ENCODE measurements around the gene GPER1.

The GPER1 gene

GRCh38 chr7:1110358-1110757 is 22.4 kb downstream of the GPER1 start:
- TF ChIP-seq POLR2AphosphoS5 (IDR thresholded peaks at IDR 0.05; ENCODE audit: low read depth, low read length) (no peak), FOXP2 (optimal IDR thresholded peaks at IDR 0.05; ENCODE audit: borderline replicate concordance, extremely low read depth, extremely low read length, insufficient read depth) (no peak), TAF1 (IDR thresholded peaks at IDR 0.05; ENCODE audit: borderline replicate concordance, insufficient read depth, low read length) (no peak), SIN3A (IDR thresholded peaks at IDR 0.05; ENCODE audit: borderline replicate concordance, insufficient read depth, low read length) (no peak)
- TF ChIP-seq, protein P1, sequence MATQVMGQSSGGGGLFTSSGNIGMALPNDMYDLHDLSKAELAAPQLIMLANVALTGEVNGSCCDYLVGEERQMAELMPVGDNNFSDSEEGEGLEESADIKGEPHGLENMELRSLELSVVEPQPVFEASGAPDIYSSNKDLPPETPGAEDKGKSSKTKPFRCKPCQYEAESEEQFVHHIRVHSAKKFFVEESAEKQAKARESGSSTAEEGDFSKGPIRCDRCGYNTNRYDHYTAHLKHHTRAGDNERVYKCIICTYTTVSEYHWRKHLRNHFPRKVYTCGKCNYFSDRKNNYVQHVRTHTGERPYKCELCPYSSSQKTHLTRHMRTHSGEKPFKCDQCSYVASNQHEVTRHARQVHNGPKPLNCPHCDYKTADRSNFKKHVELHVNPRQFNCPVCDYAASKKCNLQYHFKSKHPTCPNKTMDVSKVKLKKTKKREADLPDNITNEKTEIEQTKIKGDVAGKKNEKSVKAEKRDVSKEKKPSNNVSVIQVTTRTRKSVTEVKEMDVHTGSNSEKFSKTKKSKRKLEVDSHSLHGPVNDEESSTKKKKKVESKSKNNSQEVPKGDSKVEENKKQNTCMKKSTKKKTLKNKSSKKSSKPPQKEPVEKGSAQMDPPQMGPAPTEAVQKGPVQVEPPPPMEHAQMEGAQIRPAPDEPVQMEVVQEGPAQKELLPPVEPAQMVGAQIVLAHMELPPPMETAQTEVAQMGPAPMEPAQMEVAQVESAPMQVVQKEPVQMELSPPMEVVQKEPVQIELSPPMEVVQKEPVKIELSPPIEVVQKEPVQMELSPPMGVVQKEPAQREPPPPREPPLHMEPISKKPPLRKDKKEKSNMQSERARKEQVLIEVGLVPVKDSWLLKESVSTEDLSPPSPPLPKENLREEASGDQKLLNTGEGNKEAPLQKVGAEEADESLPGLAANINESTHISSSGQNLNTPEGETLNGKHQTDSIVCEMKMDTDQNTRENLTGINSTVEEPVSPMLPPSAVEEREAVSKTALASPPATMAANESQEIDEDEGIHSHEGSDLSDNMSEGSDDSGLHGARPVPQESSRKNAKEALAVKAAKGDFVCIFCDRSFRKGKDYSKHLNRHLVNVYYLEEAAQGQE (IDR thresholded peaks at IDR 0.05; ENCODE audit: insufficient read depth in 1 of 2, low read depth in 2 of 2, low read length in 2 of 2) = no peak

GRCh38 chr7:1111156-1111555 is 23.2 kb downstream of the GPER1 start:
- TF ChIP-seq TAF1 (IDR thresholded peaks at IDR 0.05; ENCODE audit: borderline replicate concordance, insufficient read depth, low read length) (no peak), POLR2AphosphoS5 (IDR thresholded peaks at IDR 0.05; ENCODE audit: low read depth, low read length) (no peak), SIN3A (IDR thresholded peaks at IDR 0.05; ENCODE audit: borderline replicate concordance, insufficient read depth, low read length) (no peak), FOXP2 (optimal IDR thresholded peaks at IDR 0.05; ENCODE audit: borderline replicate concordance, extremely low read depth, extremely low read length, insufficient read depth) (no peak)
- TF ChIP-seq, protein P1 (IDR thresholded peaks at IDR 0.05; ENCODE audit: insufficient read depth in 1 of 2, low read depth in 2 of 2, low read length in 2 of 2) = no peak

DNA sequence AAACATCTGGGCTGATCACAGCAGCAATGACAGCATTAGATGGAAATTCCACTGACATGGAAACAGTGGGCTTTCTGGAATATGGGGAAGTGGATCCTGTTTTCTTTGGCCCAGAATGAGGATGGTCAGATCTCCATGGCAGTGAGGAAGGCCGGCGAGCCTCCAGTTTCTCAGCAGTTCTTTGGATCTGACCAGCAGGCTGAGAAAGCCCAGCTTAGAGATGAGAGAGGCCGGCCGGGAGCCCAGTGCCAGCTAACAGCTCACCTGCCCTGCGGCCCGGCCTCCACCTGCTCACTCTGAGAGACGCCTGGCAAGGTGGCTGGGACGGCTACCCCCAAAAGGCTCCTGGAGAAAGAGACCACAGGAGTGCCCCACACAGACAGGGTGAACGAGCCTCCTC is 24.2 kb downstream of the GPER1 start:
- TF ChIP-seq TAF1 (IDR thresholded peaks at IDR 0.05; ENCODE audit: borderline replicate concordance, insufficient read depth, low read length) = no peak
- TF ChIP-seq FOXP2 (optimal IDR thresholded peaks at IDR 0.05; ENCODE audit: borderline replicate concordance, extremely low read depth, extremely low read length, insufficient read depth) = no peak

GRCh38 chr7:1112625-1113547 is 25.0 kb downstream of the GPER1 start:
- TF ChIP-seq, protein P1 (IDR thresholded peaks at IDR 0.05; ENCODE audit: insufficient read depth in 1 of 2, low read depth in 2 of 2, low read length in 2 of 2) = no peak
- TF ChIP-seq FOXP2 (optimal IDR thresholded peaks at IDR 0.05; ENCODE audit: borderline replicate concordance, extremely low read depth, extremely low read length, insufficient read depth) = no peak
- TF ChIP-seq TAF1 (IDR thresholded peaks at IDR 0.05; ENCODE audit: borderline replicate concordance, insufficient read depth, low read length) = no peak
- TF ChIP-seq SIN3A (IDR thresholded peaks at IDR 0.05; ENCODE audit: borderline replicate concordance, insufficient read depth, low read length) = no peak
- no peak for TF ChIP-seq POLR2AphosphoS5 (IDR thresholded peaks at IDR 0.05; ENCODE audit: low read depth, low read length)

DNA sequence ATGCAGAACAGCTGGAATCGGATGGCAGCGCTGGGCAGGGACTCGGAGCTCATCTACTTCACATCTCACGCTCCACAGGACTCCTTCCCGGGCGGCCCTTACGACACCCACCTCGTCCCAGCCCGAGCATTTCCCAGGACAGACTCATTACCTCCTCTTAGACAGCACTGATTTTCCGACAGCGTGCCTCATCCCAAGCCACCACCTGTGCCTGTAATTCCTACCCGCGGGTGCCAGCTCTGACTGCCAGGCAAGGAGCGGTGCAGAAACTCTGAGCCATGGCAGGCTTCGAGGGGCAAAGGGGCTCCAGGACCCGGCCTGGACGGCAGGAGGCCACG is 25.6 kb downstream of the GPER1 start:
- TF ChIP-seq, protein P1 (IDR thresholded peaks at IDR 0.05; ENCODE audit: insufficient read depth in 1 of 2, low read depth in 2 of 2, low read length in 2 of 2) = no peak
- no peak for TF ChIP-seq TAF1 (IDR thresholded peaks at IDR 0.05; ENCODE audit: borderline replicate concordance, insufficient read depth, low read length)

Data from PFSK-1 (cell line).